ES-I3 (cell line): Measurements from ENCODE around the gene HNF4A.

ENCODE experiments used
- H3K36me3 ChIP-seq: 2 replicates; pipeline ENCODE4 v1.6.1; 2013; ENCODE audit warnings: mild to moderate bottlenecking, low read length, control low read depth, moderate library complexity; ENCODE audit not compliant: insufficient read depth
- H3K4me1 ChIP-seq: 2 replicates; pipeline ENCODE4 v1.6.1; 2013; ENCODE audit warnings: mild to moderate bottlenecking, control low read depth, low read length; ENCODE audit not compliant: insufficient read depth
- H3K9ac ChIP-seq: 2 replicates; pipeline ENCODE4 v1.6.1; 2013; ENCODE audit warnings: low read depth, mild to moderate bottlenecking, low read length, moderate library complexity
- H3K9me3 ChIP-seq: 2 replicates; pipeline ENCODE4 v1.6.1; 2013; ENCODE audit warnings: mild to moderate bottlenecking, low read length, moderate library complexity; ENCODE audit not compliant: control insufficient read depth, insufficient read depth

HNF4A gene

DNA sequence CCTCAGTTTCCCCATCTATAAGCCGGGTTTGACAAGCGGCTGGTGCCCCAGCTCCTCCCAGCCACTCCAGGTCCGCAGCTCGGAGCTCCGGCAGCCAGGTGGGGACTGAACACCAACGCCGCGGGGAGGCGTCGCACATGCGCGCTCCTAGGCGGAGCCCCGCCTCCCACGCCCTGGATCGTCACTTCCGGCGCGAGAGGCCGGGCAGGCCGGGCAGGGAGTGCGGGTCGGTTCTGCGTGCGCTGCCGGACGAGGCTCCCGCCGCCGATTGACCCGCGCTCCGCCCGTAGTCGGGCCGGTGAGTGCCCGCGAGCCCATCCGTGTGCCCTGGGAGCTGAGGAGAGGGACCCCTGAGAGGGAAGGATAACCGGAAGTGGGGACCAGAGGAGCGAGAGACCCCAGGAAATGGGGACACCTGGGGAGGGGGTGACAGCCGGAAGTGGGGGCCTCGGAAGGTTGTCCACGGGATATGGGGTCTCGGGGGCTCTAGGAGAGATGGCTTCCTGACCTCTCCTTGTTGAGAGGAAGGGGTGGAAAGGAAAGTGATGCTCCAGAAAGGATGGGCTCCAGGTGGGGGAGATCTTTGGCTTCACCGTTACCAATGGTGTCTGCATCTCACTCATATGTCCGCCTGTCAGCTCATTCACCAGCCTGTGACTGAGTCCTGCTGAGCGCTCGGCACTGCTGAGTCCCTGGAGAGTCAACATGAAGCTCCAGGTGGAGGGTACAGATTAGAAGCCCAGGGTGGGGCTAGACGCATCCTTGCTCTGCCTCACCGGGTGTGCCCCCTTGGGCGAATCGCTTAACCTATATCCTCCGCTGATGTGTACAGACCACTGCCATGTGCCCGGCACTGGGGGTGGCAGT lies 120.4 kb downstream of the HNF4A start, which contains the start of gene TTPAL:
TTPAL (plus strand) TSS at position 181 of the 867 bp plus-strand sequence. CDS start 4,126 bp downstream, outside the sequence.
- Histone ChIP-seq H3K36me3 (no peaks in the 10 kb centered on the region), H3K9ac (peak within 1 kb of the TSS; percentile 82), H3K9me3 (no peaks in the 10 kb centered on the region), H3K4me1 (0 out of 2 replicates have a peak, but pooled peaks cover 8% of the 10 kb centered on the region)

GRCh38 chr20:44477151-44477550 lies 121.7 kb downstream of the HNF4A start:
- Histone ChIP-seq H3K9me3 (no peaks in the 10 kb centered on the region), H3K4me1 (0 out of 2 replicates have a peak, but pooled peaks cover 8% of the 10 kb centered on the region), H3K36me3 (no peaks in the 10 kb centered on the region), H3K9ac (no peak overlapping the region)

GRCh38 chr20:44478206-44478605 lies 122.7 kb downstream of the HNF4A start:
- no peaks in the 10 kb centered on the region for H3K9me3 ChIP-seq
- no peaks in the 10 kb centered on the region for H3K36me3 ChIP-seq
- 0 out of 2 replicates have a peak, but pooled peaks cover 8% of the 10 kb centered on the region for H3K4me1 ChIP-seq
- H3K9ac ChIP-seq: no peak overlapping the region

DNA sequence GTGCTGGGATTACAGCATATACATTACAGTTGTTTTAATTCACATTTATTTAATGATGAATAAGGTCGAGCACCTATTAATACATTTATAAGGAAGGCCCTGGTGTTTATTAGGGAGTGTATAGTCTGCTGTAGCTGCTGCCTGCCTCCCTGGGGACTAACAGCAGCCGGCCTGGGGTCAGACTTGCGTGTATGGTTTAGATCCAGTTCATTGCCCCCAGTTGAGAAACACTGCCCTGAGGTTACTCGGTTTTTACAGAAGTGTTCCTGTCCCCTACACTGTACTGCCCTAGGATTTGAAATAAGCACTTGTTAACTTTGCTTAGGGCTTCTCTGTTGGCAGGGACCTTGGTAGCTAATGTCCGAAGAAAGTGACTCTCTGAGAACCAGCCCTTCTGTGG lies 124.1 kb downstream of the HNF4A start:
- H3K9me3 ChIP-seq: no peaks in the 10 kb centered on the region
- H3K4me1 ChIP-seq: 0 out of 2 replicates have a peak, but pooled peaks cover 8% of the 10 kb centered on the region
- no peak overlapping the region for H3K9ac ChIP-seq
- peaks cover 4% of the 10 kb centered on the region; the same call in 1 of the 2 replicates for H3K36me3 ChIP-seq

DNA sequence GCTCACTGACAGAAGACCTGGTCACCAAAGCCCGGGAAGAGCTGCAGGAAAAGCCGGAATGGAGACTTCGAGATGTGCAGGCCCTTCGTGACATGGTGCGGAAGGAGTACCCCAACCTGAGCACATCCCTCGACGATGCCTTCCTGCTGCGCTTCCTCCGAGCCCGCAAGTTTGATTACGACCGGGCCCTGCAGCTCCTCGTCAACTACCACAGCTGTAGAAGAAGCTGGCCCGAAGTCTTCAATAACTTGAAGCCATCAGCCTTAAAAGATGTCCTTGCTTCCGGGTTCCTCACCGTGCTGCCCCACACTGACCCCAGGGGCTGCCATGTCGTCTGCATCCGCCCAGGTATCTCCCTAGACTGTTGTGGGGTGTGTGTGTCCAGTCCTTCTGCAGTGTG lies 124.6 kb downstream of the HNF4A start:
- Histone ChIP-seq H3K4me1 (0 out of 2 replicates have a peak, but pooled peaks cover 8% of the 10 kb centered on the region), H3K9ac (no peak overlapping the region), H3K36me3 (peaks cover 4% of the 10 kb centered on the region; the same call in 1 of the 2 replicates), H3K9me3 (no peaks in the 10 kb centered on the region)

DNA sequence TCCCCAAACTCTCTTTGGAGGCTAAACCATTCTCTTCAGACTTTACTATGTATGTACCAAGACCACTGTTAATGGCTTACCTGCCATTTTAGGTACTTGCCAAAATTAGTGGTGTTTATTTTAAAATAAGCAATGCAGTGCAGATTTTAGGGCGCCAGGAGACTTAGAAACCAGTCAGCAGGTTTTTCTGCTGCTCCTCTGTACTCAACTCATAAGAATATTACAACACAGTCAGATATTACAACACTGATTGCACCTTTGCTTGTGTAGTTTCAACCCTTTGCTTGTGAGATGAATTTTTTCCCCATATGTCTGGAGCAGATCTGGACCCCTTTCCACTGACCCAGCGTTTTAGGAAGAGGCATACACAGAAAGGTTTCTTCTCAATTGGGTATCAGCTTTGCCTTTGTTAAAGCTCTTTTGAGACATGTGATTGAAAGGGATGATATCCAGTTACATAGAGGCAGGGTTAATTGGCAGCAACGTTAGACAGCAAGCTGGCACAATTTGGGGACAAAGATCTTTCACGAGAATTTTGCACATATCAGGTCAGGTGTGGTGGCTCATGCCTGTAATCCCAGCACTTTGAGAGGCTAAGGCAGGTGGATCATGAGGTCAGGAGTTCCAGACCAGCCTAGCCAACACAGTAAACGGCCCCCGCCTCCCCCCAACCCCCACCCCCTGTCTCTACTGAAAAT lies 126.4 kb downstream of the HNF4A start:
- Histone ChIP-seq H3K36me3 (peaks cover 10% of the 10 kb centered on the region; the same call in 1 of the 2 replicates), H3K4me1 (0 out of 2 replicates have a peak, but pooled peaks cover 3% of the 10 kb centered on the region), H3K9ac (no peak overlapping the region)

DNA sequence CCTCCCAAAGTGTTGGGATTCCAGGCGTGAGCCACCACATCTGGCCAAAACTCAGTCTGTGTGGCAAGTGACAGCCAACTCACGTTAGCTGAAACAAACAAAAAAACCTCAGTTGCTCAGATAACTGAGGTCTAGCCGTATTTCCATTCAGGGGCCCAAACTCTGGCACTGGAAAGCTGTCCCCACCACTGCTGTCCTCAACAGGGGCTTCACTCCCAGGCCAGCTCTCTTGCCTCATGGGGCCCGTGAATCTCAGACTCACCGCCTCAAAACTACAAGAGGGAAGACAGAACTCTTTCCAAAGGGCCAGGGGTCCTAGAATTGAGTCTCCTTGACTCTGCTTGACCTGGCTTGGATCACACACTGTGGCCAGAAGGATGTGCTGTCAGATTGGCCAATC lies 127.6 kb downstream of the HNF4A start:
- Histone ChIP-seq H3K9ac (no peak overlapping the region), H3K9me3 (no peaks in the 10 kb centered on the region), H3K4me1 (no peaks in the 10 kb centered on the region), H3K36me3 (peaks cover 10% of the 10 kb centered on the region; the same call in 1 of the 2 replicates)

More for the DNA sequence above, 126.4 kb downstream of the HNF4A start:
- no peaks in the 10 kb centered on the region for H3K9me3 ChIP-seq
